Upper lobe of left lung (tissue), 4 donors: ENCODE measurements around the gene KLHDC10.

Experiments
- CTCF ChIP-seq, 6 experiments: fragments of 450-650 bp in 4 of 6; fragments of 200-600 bp in 2 of 6; sonication (generic) in 2 of 6; IDR thresholded peaks; one replicate each; pipeline ENCODE4 v1.5.1; 2016 to 2019; ENCODE audit warnings: antibody characterized with exemption in 6 of 6
- EP300 ChIP-seq, 4 donors: sonication (generic); formaldehyde crosslinking; IDR thresholded peaks; one replicate each; pipeline ENCODE4 v1.5.1; 2017; ENCODE audit warnings: antibody characterized with exemption in 4 of 4, control low read depth in 2 of 4
- POLR2A ChIP-seq, 4 donors: fragments of 450-650 bp; IDR thresholded peaks; one replicate each; pipeline ENCODE4 v1.5.1; 2016 to 2017; ENCODE audit warnings: antibody characterized with exemption in 4 of 4, mild to moderate bottlenecking in 2 of 4

GRCh38 chr7:130179631-130180030, 109.3 kb downstream of the KLHDC10 start:
- TF ChIP-seq CTCF (IDR thresholded peaks at IDR 0.05), result no peak
- no peak for TF ChIP-seq POLR2A (IDR thresholded peaks at IDR 0.05)
- TF ChIP-seq EP300 (IDR thresholded peaks at IDR 0.05), result no peak
